Measurements from ENCODE around the gene MXD1. TPM values are rescaled to one million over a fixed set of nuclear protein-coding genes. Genes with fewer than 3 reads are reported as not detected.

Gene MXD1
- total and polyA plus RNA-seq, 9 of the 15 experiments (the other 6 are each of a cell fraction or from before 2014, with no cell fraction given), result 6.7 to 35.9 (median 11.0) TPM

GRCh38 chr2:69935011-69935410, 20.1 kb downstream of the MXD1 start:
- no peak overlapping the region for H3K9ac ChIP-seq (ENCODE audit: insufficient read depth in 1 of 2, low read depth in 2 of 2, low read length in 2 of 2)
- FAIRE-seq (no peak), DNase-seq (ENCODE audit: extremely low read depth in 1 of 4, low spot score in 3 of 4) (no peak), ATAC-seq (no peak)
- no peaks in the 10 kb centered on the region for H4K20me1 ChIP-seq (replicated peaks; ENCODE audit: control insufficient read depth, insufficient read depth, low read length)
- H3K9me3 ChIP-seq (replicated peaks; ENCODE audit: control insufficient read depth, insufficient read depth, low read depth, low read length), result no peaks in the 10 kb centered on the region
- ChIA-PET POLR2A (interaction anchor here (1.6 to 8.8 kb wide), 3 partner anchors 9 to 15 kb away, joined by 3 to 107 read pairs (median 8); partner anchors contain the start of gene MXD1), CTCF (ENCODE audit: low intra/inter-chr PET ratio) (no interaction called here)
- TF ChIP-seq MAFF (IDR thresholded peaks at IDR 0.05; ENCODE audit: low read length), result peak; percentile 50
- peak; percentile 77 for TF ChIP-seq C11orf30 (IDR thresholded peaks at IDR 0.05; ENCODE audit: low read depth)
- TF ChIP-seq SREBF1 (IDR thresholded peaks at IDR 0.05; ENCODE audit: borderline replicate concordance, low read depth, low read length), result no peak
- TF ChIP-seq RREB1 (CRISPR knock-in tag; IDR thresholded peaks at IDR 0.05), result no peak
- peak; percentile 48 for TF ChIP-seq MAFG (tag; conservative IDR thresholded peaks at IDR 0.05)
- no peak for TF ChIP-seq NR2C2 (CRISPR knock-in tag; IDR thresholded peaks at IDR 0.05)
- 0 out of 2 replicates have a peak, but pooled peaks have one; percentile 23 for TF ChIP-seq NR2C2 (tag; IDR thresholded peaks at IDR 0.05)
- peak; percentile 85 for TF ChIP-seq ZNF316 (IDR thresholded peaks at IDR 0.05)
- no peaks in the 10 kb centered on the region for H3K27me3 ChIP-seq (ENCODE audit: control insufficient read depth in 2 of 2, insufficient read depth in 2 of 2, low read length in 2 of 2)
- H3K9me1 ChIP-seq (ENCODE audit: control insufficient read depth, insufficient read depth, low read length), result peaks cover 6% of the 10 kb centered on the region
- H2AFZ ChIP-seq (ENCODE audit: low read depth, low read length), result no peak overlapping the region
- H3K4me3 ChIP-seq, result no peak overlapping the region
- H3K79me2 ChIP-seq (ENCODE audit: control insufficient read depth, insufficient read depth, low read length), result peaks cover 21% of the 10 kb centered on the region; the same call in 2 of the 3 replicates
- intact Hi-C loops (cut with micrococcal nuclease) (no loop called here), in situ Hi-C loops (cut with MboI) (no loop called here)
- 94% methylated on average over 5 of the region's 5 CpGs for WGBS (ENCODE audit: insufficient coverage, low coverage, missing lambda C conversion rate)
- peak overlapping the region; percentile 71; the same call in 1 of the 3 replicates for H3K27ac ChIP-seq (ENCODE audit: extremely low read depth, low read depth, low read length)
- peaks cover 83% of the 10 kb centered on the region for H3K36me3 ChIP-seq (ENCODE audit: control insufficient read depth, insufficient read depth, low read length)
- no peak overlapping the region for H3K4me2 ChIP-seq (ENCODE audit: insufficient read depth, low read length)
- H3K4me1 ChIP-seq (replicated peaks in 1 of 2; ENCODE audit: control insufficient read depth in 2 of 2, insufficient read depth in 2 of 2, low read length in 2 of 2), result peaks cover 8 to 26% of the 10 kb centered on the region in 2 experiments; a peak in 4 of 5 replicates
- no TSS peak for BruUV-seq (replicated peaks)

Measured in K562 (cell line).